ENCODE measurements around the gene PRR5. TPM values are rescaled to one million over a fixed set of nuclear protein-coding genes. Genes with fewer than 3 reads are reported as not detected.

PRR5 gene
- polyA plus RNA-seq, 1 of the 3 experiments (the other 2 are of a cell fraction) = 1.3 TPM

DNA sequence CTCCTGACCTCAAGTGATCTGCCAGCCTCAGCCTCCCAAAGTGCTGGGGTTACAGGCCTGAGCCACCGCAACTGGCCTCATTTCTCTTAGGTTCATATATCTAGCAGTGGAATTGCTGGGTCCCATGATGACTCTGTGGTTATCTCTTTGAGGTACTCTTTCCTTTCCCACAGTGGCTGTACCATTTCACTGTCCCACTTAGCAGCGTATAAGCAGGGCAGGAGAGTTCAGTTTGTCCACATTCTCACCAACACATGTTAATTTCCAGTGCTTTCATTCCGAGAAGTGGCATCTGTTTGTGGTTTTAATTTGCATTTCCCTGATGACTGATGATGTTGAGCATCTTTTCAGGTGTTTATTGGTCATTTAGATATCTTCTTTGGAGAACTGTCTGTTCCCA is 16.4 kb downstream of the PRR5 start:
- Histone ChIP-seq H3K9me2 (no peaks in the 10 kb centered on the region), H3K4me3 (ENCODE audit: low read depth in 2 of 2, low read length in 1 of 2) (no peak overlapping the region), H3K27ac (ENCODE audit: low read depth in 2 of 2, low read length in 1 of 2) (no peak overlapping the region), H3K9ac (no peak overlapping the region), H2AFZ (ENCODE audit: low read depth) (no peak overlapping the region), H3K4me1 (ENCODE audit: control insufficient read depth in 1 of 2, insufficient read depth in 2 of 2, low read depth in 1 of 2, low read length in 1 of 2) (peaks cover 0 to 8% of the 10 kb centered on the region in 2 experiments; a peak in 1 of 4 replicates), H3K4me2 (no peak overlapping the region), H3F3A (replicated peaks; ENCODE audit: insufficient read depth) (no peaks in the 10 kb centered on the region), H4K20me1 (ENCODE audit: insufficient read depth) (no peaks in the 10 kb centered on the region), H3K36me3 (replicated peaks in 1 of 2; ENCODE audit: control insufficient read depth in 1 of 2, insufficient read depth in 2 of 2, low read length in 1 of 2) (no peaks in the 10 kb centered on the region), H3K9me3 (no peaks in the 10 kb centered on the region), H3K79me2 (ENCODE audit: insufficient read depth) (no peaks in the 10 kb centered on the region), H3K27me3 (ENCODE audit: insufficient read depth) (no peaks in the 10 kb centered on the region)
- DNase-seq = no peak
- no peak for TF ChIP-seq TAF1 (IDR thresholded peaks at IDR 0.05; ENCODE audit: borderline replicate concordance, low read depth, low read length)
- TF ChIP-seq, protein P1, sequence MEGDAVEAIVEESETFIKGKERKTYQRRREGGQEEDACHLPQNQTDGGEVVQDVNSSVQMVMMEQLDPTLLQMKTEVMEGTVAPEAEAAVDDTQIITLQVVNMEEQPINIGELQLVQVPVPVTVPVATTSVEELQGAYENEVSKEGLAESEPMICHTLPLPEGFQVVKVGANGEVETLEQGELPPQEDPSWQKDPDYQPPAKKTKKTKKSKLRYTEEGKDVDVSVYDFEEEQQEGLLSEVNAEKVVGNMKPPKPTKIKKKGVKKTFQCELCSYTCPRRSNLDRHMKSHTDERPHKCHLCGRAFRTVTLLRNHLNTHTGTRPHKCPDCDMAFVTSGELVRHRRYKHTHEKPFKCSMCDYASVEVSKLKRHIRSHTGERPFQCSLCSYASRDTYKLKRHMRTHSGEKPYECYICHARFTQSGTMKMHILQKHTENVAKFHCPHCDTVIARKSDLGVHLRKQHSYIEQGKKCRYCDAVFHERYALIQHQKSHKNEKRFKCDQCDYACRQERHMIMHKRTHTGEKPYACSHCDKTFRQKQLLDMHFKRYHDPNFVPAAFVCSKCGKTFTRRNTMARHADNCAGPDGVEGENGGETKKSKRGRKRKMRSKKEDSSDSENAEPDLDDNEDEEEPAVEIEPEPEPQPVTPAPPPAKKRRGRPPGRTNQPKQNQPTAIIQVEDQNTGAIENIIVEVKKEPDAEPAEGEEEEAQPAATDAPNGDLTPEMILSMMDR (IDR thresholded peaks at IDR 0.05) = no peak
- POLR2A ChIA-PET = interaction anchor here (0.6 to 0.7 kb wide), 3 partner anchors 248 to 420 kb away, joined by 3 to 4 read pairs (median 3); no protein-coding TSS in a partner anchor
- CTCF ChIA-PET = interaction anchor here (0.7 to 10.2 kb wide), 3 partner anchors 17 to 363 kb away, joined by 3 to 68 read pairs (median 3); no protein-coding TSS in a partner anchor
- 80% methylated on average over 3 of the region's 3 CpGs for WGBS (ENCODE audit: low lambda C conversion rate)

- POLR2A ChIA-PET = interaction anchor here (1.0 kb wide), 1 partner anchor 10 kb away, joined by 3 read pairs; no protein-coding TSS in a partner anchor
- no peaks in the 10 kb centered on the region for H3K9me2 ChIP-seq
- CTCF ChIA-PET = interaction anchor here (1.3 to 10.2 kb wide), 4 partner anchors 10 to 35 kb away, joined by 5 to 68 read pairs (median 8); no protein-coding TSS in a partner anchor
- no peaks in the 10 kb centered on the region for H3K79me2 ChIP-seq (ENCODE audit: insufficient read depth)
- WGBS (ENCODE audit: low lambda C conversion rate) = 63% methylated on average over 7 of the region's 13 CpGs
- H4K20me1 ChIP-seq (ENCODE audit: insufficient read depth) = no peaks in the 10 kb centered on the region
- peak; percentile 78 for DNase-seq
- H3K4me3 ChIP-seq (ENCODE audit: low read depth in 2 of 2, low read length in 1 of 2) = no peak overlapping the region
- no peak overlapping the region for H3K27ac ChIP-seq (ENCODE audit: low read depth in 2 of 2, low read length in 1 of 2)
- H3K27me3 ChIP-seq (ENCODE audit: insufficient read depth) = no peaks in the 10 kb centered on the region
- no peaks in the 10 kb centered on the region for H3K9me3 ChIP-seq
- TF ChIP-seq EP300 (IDR thresholded peaks at IDR 0.05; ENCODE audit: borderline replicate concordance in 1 of 2, low read depth in 1 of 2, low read length in 1 of 2) (no peak), GATA2 (CRISPR knock-in tag; IDR thresholded peaks at IDR 0.05) (no peak), GABPA (IDR thresholded peaks at IDR 0.05; ENCODE audit: low read depth) (no peak), TCF12 (IDR thresholded peaks at IDR 0.05) (no peak), FOSL2 (IDR thresholded peaks at IDR 0.05; ENCODE audit: borderline replicate concordance, low read depth) (no peak), YY1 (IDR thresholded peaks at IDR 0.05; ENCODE audit: low read depth) (no peak)
- H2AFZ ChIP-seq (ENCODE audit: low read depth) = no peak overlapping the region
- H3K4me2 ChIP-seq = no peak overlapping the region
- peaks cover 0 to 8% of the 10 kb centered on the region in 2 experiments; a peak in 1 of 4 replicates for H3K4me1 ChIP-seq (ENCODE audit: control insufficient read depth in 1 of 2, insufficient read depth in 2 of 2, low read depth in 1 of 2, low read length in 1 of 2)
- H3K9ac ChIP-seq = no peak overlapping the region
- H3F3A ChIP-seq (replicated peaks; ENCODE audit: insufficient read depth) = no peaks in the 10 kb centered on the region
- no peaks in the 10 kb centered on the region for H3K36me3 ChIP-seq (replicated peaks in 1 of 2; ENCODE audit: control insufficient read depth in 1 of 2, insufficient read depth in 2 of 2, low read length in 1 of 2)
Measured at GRCh38 chr22:44719586-44720368, 17.8 kb downstream of the PRR5 start.
